Body of pancreas (tissue), 4 donors: ENCODE data around the gene CEBPZOS. TPM values are rescaled to one million over a fixed set of nuclear protein-coding genes. Genes with fewer than 3 reads are reported as not detected.

Experiments used
- ATAC-seq: fragments of 150-250 bp; one replicate; pipeline ENCODE4 v1.9.1; 2016
- DNase-seq, 4 donors: peaks; one replicate each; pipeline ENCODE4 v3.0.0-alpha.2; 2019
- H3K27ac ChIP-seq, 4 donors: fragments of 200-600 bp; sonication (generic); 1 replicate in 3 of 4; 2 replicates in 1 of 4; pipeline versions ENCODE4 v1.5.1 to v1.6.1; 2016 to 2019; ENCODE audit warnings: mild to moderate bottlenecking in 1 of 4, mixed read lengths in 1 of 4, moderate library complexity in 1 of 4
- H3K27me3 ChIP-seq, 2 donors: fragments of 200-600 bp; sonication (generic); one replicate each; pipeline ENCODE4 v1.6.0; 2016; ENCODE audit warnings: mild to moderate bottlenecking in 1 of 2
- H3K36me3 ChIP-seq, 2 donors: fragments of 200-600 bp; sonication (generic); replicated peaks in 1 of 2; 2 replicates each; pipeline ENCODE4 v1.5.1; 2016; ENCODE audit warnings: low read depth in 2 of 2; ENCODE audit not compliant: insufficient read depth in 1 of 2
- H3K4me1 ChIP-seq: fragments of 200-600 bp; sonication (generic); one replicate; pipeline ENCODE4 v1.6.0; 2016
- H3K4me3 ChIP-seq, 2 donors: fragments of 200-600 bp; sonication (generic); 1 replicate in 1 of 2; 2 replicates in 1 of 2; pipeline ENCODE4 v1.5.1; 2016 to 2019
- H3K9me3 ChIP-seq, 3 donors: fragments of 200-600 bp; sonication (generic); 1 replicate in 2 of 3; 2 replicates in 1 of 3; pipeline ENCODE4 v1.5.1; 2016
- POLR2A ChIP-seq, 3 donors: fragments of 450-650 bp; IDR thresholded peaks; one replicate each; pipeline ENCODE4 v1.6.1; 2016; ENCODE audit warnings: antibody characterized with exemption in 3 of 3, mild to moderate bottlenecking in 2 of 3
- WGBS, 2 donors: methylation state at CpG; one replicate each; pipeline ENCODE4 v1.1.5; 2017; 5-methylcytosine and 5-hydroxymethylcytosine counted together
- intact Hi-C: fragments of 100-400 bp; cut with DNase I; formaldehyde crosslinking; loops from one replicate; pipeline ENCODE4 v1.15.1; 2023
- total RNA-seq, 2 donors: library from RNA; depleted of rRNA; stranded (reverse); fragments of >200 nt; gene quantifications; one replicate each; pipeline ENCODE4 v1.1.0, GENCODE V29; 2016
- TF ChIP-seq, protein P1 (sequence below), 7 experiments: fragments of 450-650 bp in 4 of 7; fragments of 200-600 bp in 3 of 7; sonication (generic) in 3 of 7; IDR thresholded peaks; one replicate each; pipeline ENCODE4 v1.5.1; 2016 to 2019; ENCODE audit warnings: antibody characterized with exemption in 7 of 7

Gene CEBPZOS
- total RNA-seq, 2 donors from 2014 or later: 9.9 to 21.8 TPM

DNA sequence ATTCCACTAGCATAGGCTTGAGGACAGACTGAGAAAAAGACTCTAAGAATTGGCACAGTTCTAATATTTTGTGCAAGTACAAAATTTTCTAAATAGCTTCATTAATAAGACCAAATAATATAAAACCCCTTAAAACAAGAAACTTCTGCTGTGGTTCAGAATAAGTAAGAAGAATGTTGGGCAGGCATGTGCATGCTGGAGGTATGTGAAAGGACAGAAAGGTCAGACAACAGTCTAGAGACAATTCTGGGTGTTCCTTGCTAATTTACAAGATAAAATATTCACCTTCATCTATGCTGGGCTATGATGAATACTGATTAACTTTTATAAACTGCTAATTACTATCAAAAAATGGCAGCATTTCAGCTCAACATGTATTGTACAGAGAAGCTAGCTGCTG lies 14.9 kb downstream of the CEBPZOS start:
- Histone ChIP-seq H3K4me3 (no peak overlapping the region), H3K27me3 (no peaks in the 10 kb centered on the region), H3K27ac (no peak overlapping the region), H3K36me3 (peaks cover 21 to 32% of the 10 kb centered on the region in 2 donors), H3K9me3 (peaks cover 0 to 7% (median 2%) of the 10 kb centered on the region in 3 donors), H3K4me1 (no peaks in the 10 kb centered on the region)
- TF ChIP-seq POLR2A (IDR thresholded peaks at IDR 0.05): no peak
- TF ChIP-seq, protein P1, sequence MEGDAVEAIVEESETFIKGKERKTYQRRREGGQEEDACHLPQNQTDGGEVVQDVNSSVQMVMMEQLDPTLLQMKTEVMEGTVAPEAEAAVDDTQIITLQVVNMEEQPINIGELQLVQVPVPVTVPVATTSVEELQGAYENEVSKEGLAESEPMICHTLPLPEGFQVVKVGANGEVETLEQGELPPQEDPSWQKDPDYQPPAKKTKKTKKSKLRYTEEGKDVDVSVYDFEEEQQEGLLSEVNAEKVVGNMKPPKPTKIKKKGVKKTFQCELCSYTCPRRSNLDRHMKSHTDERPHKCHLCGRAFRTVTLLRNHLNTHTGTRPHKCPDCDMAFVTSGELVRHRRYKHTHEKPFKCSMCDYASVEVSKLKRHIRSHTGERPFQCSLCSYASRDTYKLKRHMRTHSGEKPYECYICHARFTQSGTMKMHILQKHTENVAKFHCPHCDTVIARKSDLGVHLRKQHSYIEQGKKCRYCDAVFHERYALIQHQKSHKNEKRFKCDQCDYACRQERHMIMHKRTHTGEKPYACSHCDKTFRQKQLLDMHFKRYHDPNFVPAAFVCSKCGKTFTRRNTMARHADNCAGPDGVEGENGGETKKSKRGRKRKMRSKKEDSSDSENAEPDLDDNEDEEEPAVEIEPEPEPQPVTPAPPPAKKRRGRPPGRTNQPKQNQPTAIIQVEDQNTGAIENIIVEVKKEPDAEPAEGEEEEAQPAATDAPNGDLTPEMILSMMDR (IDR thresholded peaks at IDR 0.05): no peak
- no peak for ATAC-seq
- intact Hi-C loops: no loop called here
- no peak for DNase-seq

DNA sequence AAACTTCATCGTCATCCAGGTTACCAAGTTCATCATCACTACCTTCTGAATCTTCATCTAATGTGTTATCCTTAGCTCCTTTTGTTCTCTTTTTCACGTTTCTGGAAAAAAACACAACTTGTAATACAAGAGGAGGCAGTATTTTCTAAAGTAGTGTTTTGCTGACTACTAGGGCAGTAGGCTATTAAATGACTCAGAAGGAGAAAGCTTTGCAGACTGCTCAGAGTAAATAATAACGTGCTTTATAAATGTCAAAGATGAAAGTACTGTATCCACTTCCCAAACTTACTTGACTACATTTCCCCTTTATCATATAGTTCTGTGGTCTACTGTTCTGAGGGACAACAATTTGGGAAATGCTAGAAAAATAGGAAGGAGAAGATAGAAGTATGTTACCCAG lies 15.6 kb downstream of the CEBPZOS start:
- TF ChIP-seq, protein P1 (IDR thresholded peaks at IDR 0.05): no peak
- TF ChIP-seq POLR2A (IDR thresholded peaks at IDR 0.05): no peak
- intact Hi-C loops: no loop called here
- H3K27me3 ChIP-seq: no peaks in the 10 kb centered on the region
- H3K4me3 ChIP-seq: no peak overlapping the region
- H3K36me3 ChIP-seq: peaks cover 21 to 34% of the 10 kb centered on the region in 2 donors
- no peaks in the 10 kb centered on the region for H3K4me1 ChIP-seq
- H3K9me3 ChIP-seq: peaks cover 0 to 7% (median 2%) of the 10 kb centered on the region in 3 donors
- no peak overlapping the region for H3K27ac ChIP-seq
- DNase-seq (no peak), ATAC-seq (no peak)
- 89 to 92% methylated on average over 3 of the region's 3 CpGs for whole genome bisulfite sequencing, 2 donors

DNA sequence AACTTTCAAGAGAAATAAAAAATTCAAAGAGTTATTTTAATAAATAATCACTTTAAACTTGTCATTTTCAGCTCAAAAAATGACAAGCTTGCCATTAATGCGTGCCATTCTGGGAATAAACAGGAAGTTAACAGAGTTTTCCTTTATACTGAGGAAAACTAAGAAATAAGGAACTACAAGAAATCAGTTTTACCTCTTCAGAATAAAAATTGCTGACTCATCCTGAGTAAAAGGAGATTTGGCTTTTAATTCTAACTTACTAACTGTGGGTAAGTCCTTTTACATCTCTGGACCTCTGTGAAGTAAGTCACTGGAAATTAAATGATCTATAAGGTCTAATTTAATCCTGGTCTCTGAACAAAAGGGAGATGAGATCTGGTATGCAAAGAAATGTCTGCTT lies 19.0 kb downstream of the CEBPZOS start:
- 72 to 93% methylated on average over 1 of the region's 1 CpG for WGBS, 2 donors
- H3K27ac ChIP-seq: no peak overlapping the region
- no peaks in the 10 kb centered on the region for H3K4me1 ChIP-seq
- no peak for DNase-seq
- intact Hi-C loops: no loop called here
- H3K4me3 ChIP-seq: no peak overlapping the region
- H3K27me3 ChIP-seq: no peaks in the 10 kb centered on the region
- ATAC-seq: no peak
- no peaks in the 10 kb centered on the region for H3K9me3 ChIP-seq
- H3K36me3 ChIP-seq: peaks cover 4 to 30% of the 10 kb centered on the region in 2 donors
- TF ChIP-seq, protein P1 (IDR thresholded peaks at IDR 0.05): no peak
- no peak for TF ChIP-seq POLR2A (IDR thresholded peaks at IDR 0.05)

DNA sequence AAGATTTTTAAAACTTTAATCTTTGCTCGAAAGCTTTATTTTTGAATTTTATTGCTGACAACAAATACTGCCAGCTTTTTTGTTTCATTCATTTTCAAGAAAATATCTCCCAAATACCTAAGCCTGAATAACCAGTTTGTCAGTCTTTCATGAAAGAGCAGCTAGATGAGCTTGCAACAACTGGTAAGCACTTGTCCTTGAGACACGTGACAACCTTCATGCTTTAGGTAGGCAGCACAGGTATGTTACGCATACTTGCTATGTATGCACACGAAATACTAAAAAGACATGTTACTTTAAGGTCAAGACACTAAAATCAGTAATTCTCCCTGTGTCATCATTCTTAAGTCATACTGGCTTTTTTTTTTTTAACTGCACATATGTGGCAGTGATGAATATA lies 22.8 kb downstream of the CEBPZOS start:
- intact Hi-C loops: no loop called here
- WGBS, 2 donors: 76 to 78% methylated on average over 4 of the region's 4 CpGs
- Histone ChIP-seq H3K4me3 (no peak overlapping the region), H3K27me3 (no peaks in the 10 kb centered on the region), H3K27ac (no peak overlapping the region), H3K4me1 (no peaks in the 10 kb centered on the region), H3K9me3 (no peaks in the 10 kb centered on the region), H3K36me3 (peaks cover 4 to 22% of the 10 kb centered on the region in 2 donors)
- no peak for DNase-seq
- no peak for ATAC-seq
- TF ChIP-seq, protein P1 (IDR thresholded peaks at IDR 0.05): no peak
- TF ChIP-seq POLR2A (IDR thresholded peaks at IDR 0.05): no peak

DNA sequence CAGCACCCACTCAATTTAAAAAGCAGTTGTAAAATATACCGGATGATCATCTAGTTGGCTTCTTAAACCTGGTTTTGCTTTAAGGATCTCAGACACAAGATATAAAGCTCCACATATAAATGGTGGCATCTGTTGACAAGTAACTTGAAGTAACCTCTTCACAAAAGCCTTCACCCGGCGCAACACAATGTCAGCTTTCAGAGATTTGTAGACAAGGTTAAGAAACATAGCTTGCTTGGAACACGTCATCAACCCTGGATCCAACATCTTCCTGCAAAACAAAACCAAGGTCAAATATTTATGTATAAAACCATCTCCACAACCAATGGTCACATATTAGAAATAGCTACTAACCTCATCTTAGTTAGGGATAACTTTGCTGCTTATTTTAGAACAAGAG lies 26.8 kb downstream of the CEBPZOS start:
- WGBS, 2 donors: 94 to 97% methylated on average over 4 of the region's 4 CpGs
- Histone ChIP-seq H3K27me3 (no peaks in the 10 kb centered on the region), H3K9me3 (no peaks in the 10 kb centered on the region), H3K36me3 (peaks cover 2 to 12% of the 10 kb centered on the region in 2 donors), H3K4me1 (peaks cover 4% of the 10 kb centered on the region), H3K27ac (no peak overlapping the region), H3K4me3 (no peak overlapping the region)
- DNase-seq (no peak), ATAC-seq (no peak)
- intact Hi-C loops: no loop called here
- TF ChIP-seq, protein P1 (IDR thresholded peaks at IDR 0.05): no peak
- no peak for TF ChIP-seq POLR2A (IDR thresholded peaks at IDR 0.05)
